Measurements from ENCODE around the gene MAT2B.

MAT2B gene

DNA sequence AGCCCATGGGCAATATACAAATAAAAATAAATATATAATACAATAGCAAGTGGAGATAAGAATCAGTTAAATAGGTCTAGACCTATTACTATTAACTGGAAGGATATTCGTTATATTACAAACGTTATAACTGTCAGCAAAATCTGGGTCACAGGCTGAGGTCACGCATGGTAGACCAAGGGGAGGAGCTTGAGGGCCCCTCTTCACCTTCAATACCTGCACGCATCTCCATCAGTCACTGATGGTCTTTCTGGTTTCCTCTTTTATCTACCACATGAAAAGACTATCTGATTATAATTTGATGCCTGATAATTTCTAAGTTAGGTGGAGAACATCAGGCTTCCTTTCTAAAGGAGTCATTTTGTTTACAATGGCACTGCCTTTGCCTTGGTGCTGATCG, 43.2 kb downstream of the MAT2B start:
- H3K4me1 ChIP-seq (ENCODE audit: control extremely low read depth in 1 of 4, control insufficient read depth in 4 of 4, insufficient read depth in 4 of 4, low read length in 3 of 4), result no peaks in the 10 kb centered on the region
- DNase-seq, result no peak
- CTCF ChIA-PET, result no interaction called here
- H3K27me3 ChIP-seq (replicated peaks in 2 of 5; ENCODE audit: control insufficient read depth in 4 of 5, insufficient read depth in 5 of 5, low read length in 4 of 5), result peaks cover 0 to 2% (median 0%) of the 10 kb centered on the region in 5 experiments
- no peak overlapping the region for H3K4me3 ChIP-seq (ENCODE audit: control insufficient read depth in 1 of 7, extremely low read depth in 1 of 7, insufficient read depth in 4 of 7, low read depth in 2 of 7, low read length in 6 of 7)
- no peaks in the 10 kb centered on the region for H3K36me3 ChIP-seq (ENCODE audit: control insufficient read depth in 4 of 4, insufficient read depth in 4 of 4, low read length in 3 of 4)
- POLR2A ChIA-PET, result no interaction called here
- H3K27ac ChIP-seq (ENCODE audit: insufficient read depth in 1 of 2, low read depth in 1 of 2, low read length in 2 of 2, poor library complexity in 1 of 2, severe bottlenecking in 2 of 2), result no peak overlapping the region
- WGBS (ENCODE audit: insufficient coverage), result 90% methylated on average over 2 of the region's 5 CpGs
- H3K9me3 ChIP-seq (ENCODE audit: control extremely low read depth in 1 of 5, control insufficient read depth in 4 of 5, insufficient read depth in 2 of 5, low read depth in 1 of 5, low read length in 4 of 5), result no peaks in the 10 kb centered on the region

DNA sequence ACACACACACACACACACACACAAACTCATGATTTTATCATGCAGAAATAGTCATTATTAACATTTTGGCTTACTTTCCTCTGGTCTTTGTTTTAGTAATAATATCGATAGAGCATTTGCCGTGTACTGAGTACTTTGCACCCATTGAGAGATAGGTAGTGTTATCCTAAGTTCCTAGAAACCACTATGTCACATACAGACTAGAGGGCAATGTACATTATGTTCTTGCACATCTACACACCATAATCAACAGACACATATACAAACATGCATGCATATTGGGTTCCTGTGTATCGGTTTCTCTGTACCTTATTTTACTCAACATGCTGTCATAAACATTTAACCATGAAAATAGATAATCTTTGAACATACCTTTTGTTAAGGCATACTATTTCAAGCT, 45.7 kb downstream of the MAT2B start:
- Histone ChIP-seq H3K27me3 (replicated peaks in 2 of 5; ENCODE audit: control insufficient read depth in 4 of 5, insufficient read depth in 5 of 5, low read length in 4 of 5) (peaks cover 0 to 2% (median 0%) of the 10 kb centered on the region in 5 experiments), H3K4me3 (ENCODE audit: control insufficient read depth in 1 of 7, extremely low read depth in 1 of 7, insufficient read depth in 4 of 7, low read depth in 2 of 7, low read length in 6 of 7) (no peak overlapping the region), H3K36me3 (ENCODE audit: control insufficient read depth in 4 of 4, insufficient read depth in 4 of 4, low read length in 3 of 4) (no peaks in the 10 kb centered on the region), H3K9me3 (ENCODE audit: control extremely low read depth in 1 of 5, control insufficient read depth in 4 of 5, insufficient read depth in 2 of 5, low read depth in 1 of 5, low read length in 4 of 5) (no peaks in the 10 kb centered on the region), H3K27ac (ENCODE audit: insufficient read depth in 1 of 2, low read depth in 1 of 2, low read length in 2 of 2, poor library complexity in 1 of 2, severe bottlenecking in 2 of 2) (no peak overlapping the region), H3K4me1 (ENCODE audit: control extremely low read depth in 1 of 4, control insufficient read depth in 4 of 4, insufficient read depth in 4 of 4, low read length in 3 of 4) (no peaks in the 10 kb centered on the region)
- ChIA-PET CTCF (no interaction called here), POLR2A (no interaction called here)
- DNase-seq, result no peak
- WGBS (ENCODE audit: insufficient coverage), result 100% methylated on average over 1 of the region's 3 CpGs

GRCh38 chr5:163552536-163552935, 47.1 kb downstream of the MAT2B start:
- no peak overlapping the region for H3K4me3 ChIP-seq (ENCODE audit: control insufficient read depth in 1 of 7, extremely low read depth in 1 of 7, insufficient read depth in 4 of 7, low read depth in 2 of 7, low read length in 6 of 7)
- POLR2A ChIA-PET, result no interaction called here
- DNase-seq, result no peak
- WGBS (ENCODE audit: insufficient coverage), result no CpG with 5 or more reads among the region's 1 CpG
- no peaks in the 10 kb centered on the region for H3K9me3 ChIP-seq (ENCODE audit: control extremely low read depth in 1 of 5, control insufficient read depth in 4 of 5, insufficient read depth in 2 of 5, low read depth in 1 of 5, low read length in 4 of 5)
- CTCF ChIA-PET, result no interaction called here
- peaks cover 0 to 2% (median 0%) of the 10 kb centered on the region in 5 experiments for H3K27me3 ChIP-seq (replicated peaks in 2 of 5; ENCODE audit: control insufficient read depth in 4 of 5, insufficient read depth in 5 of 5, low read length in 4 of 5)
- H3K4me1 ChIP-seq (ENCODE audit: control extremely low read depth in 1 of 4, control insufficient read depth in 4 of 4, insufficient read depth in 4 of 4, low read length in 3 of 4), result no peaks in the 10 kb centered on the region
- no peak overlapping the region for H3K27ac ChIP-seq (ENCODE audit: insufficient read depth in 1 of 2, low read depth in 1 of 2, low read length in 2 of 2, poor library complexity in 1 of 2, severe bottlenecking in 2 of 2)
- H3K36me3 ChIP-seq (ENCODE audit: control insufficient read depth in 4 of 4, insufficient read depth in 4 of 4, low read length in 3 of 4), result no peaks in the 10 kb centered on the region

DNA sequence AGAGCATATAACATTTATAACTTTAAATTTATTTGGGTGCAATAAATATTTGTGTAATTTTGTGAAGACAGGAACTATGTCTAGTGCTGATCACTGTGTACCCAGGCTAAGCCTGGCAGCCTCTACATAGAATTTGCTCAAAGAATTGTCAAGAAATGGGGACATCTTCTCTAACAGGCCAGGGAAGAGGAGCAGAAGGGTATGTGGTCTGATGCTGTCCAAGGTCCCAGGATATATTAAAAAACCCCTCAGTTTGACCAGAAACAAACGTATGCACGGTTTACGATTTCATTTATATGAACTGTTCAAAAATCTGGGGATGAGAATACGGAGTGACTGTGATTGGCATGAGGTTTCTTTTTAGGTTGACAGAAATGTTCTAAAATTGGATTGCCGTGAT, 55.9 kb downstream of the MAT2B start:
- WGBS (ENCODE audit: insufficient coverage), result 100% methylated on average over 3 of the region's 5 CpGs
- no peak for DNase-seq
- Histone ChIP-seq H3K4me1 (ENCODE audit: control extremely low read depth in 1 of 4, control insufficient read depth in 4 of 4, insufficient read depth in 4 of 4, low read length in 3 of 4) (peaks cover 4 to 11% (median 9%) of the 10 kb centered on the region in 4 experiments), H3K9me3 (ENCODE audit: control extremely low read depth in 1 of 5, control insufficient read depth in 4 of 5, insufficient read depth in 2 of 5, low read depth in 1 of 5, low read length in 4 of 5) (no peaks in the 10 kb centered on the region), H3K36me3 (ENCODE audit: control insufficient read depth in 4 of 4, insufficient read depth in 4 of 4, low read length in 3 of 4) (no peaks in the 10 kb centered on the region), H3K27me3 (replicated peaks in 2 of 5; ENCODE audit: control insufficient read depth in 4 of 5, insufficient read depth in 5 of 5, low read length in 4 of 5) (peaks cover 4 to 19% (median 16%) of the 10 kb centered on the region in 5 experiments), H3K4me3 (ENCODE audit: control insufficient read depth in 1 of 7, extremely low read depth in 1 of 7, insufficient read depth in 4 of 7, low read depth in 2 of 7, low read length in 6 of 7) (no peak overlapping the region), H3K27ac (ENCODE audit: insufficient read depth in 1 of 2, low read depth in 1 of 2, low read length in 2 of 2, poor library complexity in 1 of 2, severe bottlenecking in 2 of 2) (no peak overlapping the region)
- ChIA-PET POLR2A (no interaction called here), CTCF (interaction anchor here (1.4 kb wide), 1 partner anchor 9 kb away, joined by 4 read pairs; no protein-coding TSS in a partner anchor)

GRCh38 chr5:163562071-163562470, 56.7 kb downstream of the MAT2B start:
- Histone ChIP-seq H3K4me1 (ENCODE audit: control extremely low read depth in 1 of 4, control insufficient read depth in 4 of 4, insufficient read depth in 4 of 4, low read length in 3 of 4) (peaks cover 4 to 12% (median 9%) of the 10 kb centered on the region in 4 experiments), H3K27me3 (replicated peaks in 2 of 5; ENCODE audit: control insufficient read depth in 4 of 5, insufficient read depth in 5 of 5, low read length in 4 of 5) (peaks cover 7 to 26% (median 22%) of the 10 kb centered on the region in 5 experiments), H3K4me3 (ENCODE audit: control insufficient read depth in 1 of 7, extremely low read depth in 1 of 7, insufficient read depth in 4 of 7, low read depth in 2 of 7, low read length in 6 of 7) (no peak overlapping the region), H3K36me3 (ENCODE audit: control insufficient read depth in 4 of 4, insufficient read depth in 4 of 4, low read length in 3 of 4) (no peaks in the 10 kb centered on the region), H3K27ac (ENCODE audit: insufficient read depth in 1 of 2, low read depth in 1 of 2, low read length in 2 of 2, poor library complexity in 1 of 2, severe bottlenecking in 2 of 2) (no peak overlapping the region), H3K9me3 (ENCODE audit: control extremely low read depth in 1 of 5, control insufficient read depth in 4 of 5, insufficient read depth in 2 of 5, low read depth in 1 of 5, low read length in 4 of 5) (no peaks in the 10 kb centered on the region)
- 94% methylated on average over 2 of the region's 3 CpGs for WGBS (ENCODE audit: insufficient coverage)
- POLR2A ChIA-PET, result no interaction called here
- DNase-seq, result no peak
- CTCF ChIA-PET, result interaction anchor here (1.4 kb wide), 1 partner anchor 8 kb away, joined by 4 read pairs; no protein-coding TSS in a partner anchor

GRCh38 chr5:163563112-163563511, 57.7 kb downstream of the MAT2B start:
- H3K4me1 ChIP-seq (ENCODE audit: control extremely low read depth in 1 of 4, control insufficient read depth in 4 of 4, insufficient read depth in 4 of 4, low read length in 3 of 4), result peaks cover 4 to 12% (median 9%) of the 10 kb centered on the region in 4 experiments
- H3K9me3 ChIP-seq (ENCODE audit: control extremely low read depth in 1 of 5, control insufficient read depth in 4 of 5, insufficient read depth in 2 of 5, low read depth in 1 of 5, low read length in 4 of 5), result no peaks in the 10 kb centered on the region
- ChIA-PET POLR2A (no interaction called here), CTCF (no interaction called here)
- no peak overlapping the region for H3K4me3 ChIP-seq (ENCODE audit: control insufficient read depth in 1 of 7, extremely low read depth in 1 of 7, insufficient read depth in 4 of 7, low read depth in 2 of 7, low read length in 6 of 7)
- peaks cover 10 to 36% (median 29%) of the 10 kb centered on the region in 5 experiments for H3K27me3 ChIP-seq (replicated peaks in 2 of 5; ENCODE audit: control insufficient read depth in 4 of 5, insufficient read depth in 5 of 5, low read length in 4 of 5)
- DNase-seq, result no peak
- no peaks in the 10 kb centered on the region for H3K36me3 ChIP-seq (ENCODE audit: control insufficient read depth in 4 of 4, insufficient read depth in 4 of 4, low read length in 3 of 4)
- WGBS (ENCODE audit: insufficient coverage), result 100% methylated on average over 1 of the region's 1 CpG
- no peak overlapping the region for H3K27ac ChIP-seq (ENCODE audit: insufficient read depth in 1 of 2, low read depth in 1 of 2, low read length in 2 of 2, poor library complexity in 1 of 2, severe bottlenecking in 2 of 2)

DNA sequence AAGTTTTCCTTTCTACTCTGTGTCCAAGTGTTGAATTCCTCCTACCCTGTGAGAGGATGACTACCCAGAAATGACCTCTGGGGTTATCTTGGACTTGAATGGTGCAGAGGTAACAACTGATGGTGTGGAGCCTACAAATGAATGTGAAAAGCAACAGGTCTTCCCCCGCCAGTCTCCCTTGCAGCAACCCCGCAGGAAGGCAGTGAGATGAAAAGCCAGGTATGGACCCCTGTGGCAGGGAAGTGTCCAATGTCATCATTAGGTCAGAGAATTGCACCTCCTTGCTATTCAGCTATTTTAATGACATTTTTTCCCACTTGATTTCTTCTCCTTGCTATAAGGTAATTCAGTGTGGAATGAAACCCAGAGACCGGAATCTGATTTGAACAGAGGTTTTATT, 58.5 kb downstream of the MAT2B start:
- CTCF ChIA-PET, result interaction anchor here (1.2 to 3.1 kb wide), 2 partner anchors 940 to 942 kb away, joined by 3 to 16 read pairs; no protein-coding TSS in a partner anchor
- Histone ChIP-seq H3K27me3 (replicated peaks in 2 of 5; ENCODE audit: control insufficient read depth in 4 of 5, insufficient read depth in 5 of 5, low read length in 4 of 5) (peaks cover 10 to 38% (median 32%) of the 10 kb centered on the region in 5 experiments), H3K4me3 (ENCODE audit: control insufficient read depth in 1 of 7, extremely low read depth in 1 of 7, insufficient read depth in 4 of 7, low read depth in 2 of 7, low read length in 6 of 7) (no peak overlapping the region), H3K36me3 (ENCODE audit: control insufficient read depth in 4 of 4, insufficient read depth in 4 of 4, low read length in 3 of 4) (no peaks in the 10 kb centered on the region), H3K27ac (ENCODE audit: insufficient read depth in 1 of 2, low read depth in 1 of 2, low read length in 2 of 2, poor library complexity in 1 of 2, severe bottlenecking in 2 of 2) (no peak overlapping the region), H3K4me1 (ENCODE audit: control extremely low read depth in 1 of 4, control insufficient read depth in 4 of 4, insufficient read depth in 4 of 4, low read length in 3 of 4) (peaks cover 4 to 12% (median 9%) of the 10 kb centered on the region in 4 experiments), H3K9me3 (ENCODE audit: control extremely low read depth in 1 of 5, control insufficient read depth in 4 of 5, insufficient read depth in 2 of 5, low read depth in 1 of 5, low read length in 4 of 5) (no peaks in the 10 kb centered on the region)
- 84% methylated on average over 2 of the region's 3 CpGs for WGBS (ENCODE audit: insufficient coverage)
- POLR2A ChIA-PET, result no interaction called here
- no peak for DNase-seq

Data from common myeloid progenitor, CD34-positive (primary cell).